Neutrophil (primary cell): ENCODE results near the gene EPN3.
A peak's percentile ranks its signal among the peaks of the same experiment; 100 is the strongest.

ENCODE experiments used
- H3K27ac ChIP-seq: fragments of 200-600 bp; sonication (generic); 2 replicates; pipeline ENCODE4 v1.5.1; 2016; ENCODE audit warnings: mild to moderate bottlenecking, moderate library complexity
- H3K27me3 ChIP-seq: fragments of 200-600 bp; sonication (generic); 2 replicates; pipeline ENCODE4 v1.6.0; 2016; ENCODE audit warnings: mild to moderate bottlenecking
- H3K36me3 ChIP-seq: fragments of 200-600 bp; sonication (generic); 2 replicates; pipeline ENCODE4 v1.5.1; 2017
- H3K4me1 ChIP-seq, 2 experiments: fragments of 200-600 bp in 1 of 2; sonication (generic) in 1 of 2; 1 replicate in 1 of 2; 2 replicates in 1 of 2; pipeline versions ENCODE4 v1.5.1 to v1.6.1; 2013 to 2016; ENCODE audit warnings: low read depth in 1 of 2, low read length in 1 of 2, mild to moderate bottlenecking in 1 of 2, moderate library complexity in 1 of 2; ENCODE audit not compliant: control insufficient read depth in 1 of 2, insufficient read depth in 1 of 2
- H3K4me3 ChIP-seq, 2 experiments: fragments of 200-600 bp in 1 of 2; sonication (generic) in 1 of 2; 1 replicate in 1 of 2; 2 replicates in 1 of 2; pipeline ENCODE4 v1.5.1; 2013 to 2016; ENCODE audit warnings: low read depth in 1 of 2, low read length in 1 of 2, mild to moderate bottlenecking in 1 of 2, moderate library complexity in 1 of 2
- H3K9me3 ChIP-seq: fragments of 200-600 bp; sonication (generic); 2 replicates; pipeline ENCODE4 v1.5.1; 2016
- CTCF ChIP-seq: fragments of 200-600 bp; sonication (generic); IDR thresholded peaks from 2 replicates; pipeline ENCODE4 v1.5.1; 2016; ENCODE audit warnings: antibody characterized with exemption

The EPN3 gene

DNA sequence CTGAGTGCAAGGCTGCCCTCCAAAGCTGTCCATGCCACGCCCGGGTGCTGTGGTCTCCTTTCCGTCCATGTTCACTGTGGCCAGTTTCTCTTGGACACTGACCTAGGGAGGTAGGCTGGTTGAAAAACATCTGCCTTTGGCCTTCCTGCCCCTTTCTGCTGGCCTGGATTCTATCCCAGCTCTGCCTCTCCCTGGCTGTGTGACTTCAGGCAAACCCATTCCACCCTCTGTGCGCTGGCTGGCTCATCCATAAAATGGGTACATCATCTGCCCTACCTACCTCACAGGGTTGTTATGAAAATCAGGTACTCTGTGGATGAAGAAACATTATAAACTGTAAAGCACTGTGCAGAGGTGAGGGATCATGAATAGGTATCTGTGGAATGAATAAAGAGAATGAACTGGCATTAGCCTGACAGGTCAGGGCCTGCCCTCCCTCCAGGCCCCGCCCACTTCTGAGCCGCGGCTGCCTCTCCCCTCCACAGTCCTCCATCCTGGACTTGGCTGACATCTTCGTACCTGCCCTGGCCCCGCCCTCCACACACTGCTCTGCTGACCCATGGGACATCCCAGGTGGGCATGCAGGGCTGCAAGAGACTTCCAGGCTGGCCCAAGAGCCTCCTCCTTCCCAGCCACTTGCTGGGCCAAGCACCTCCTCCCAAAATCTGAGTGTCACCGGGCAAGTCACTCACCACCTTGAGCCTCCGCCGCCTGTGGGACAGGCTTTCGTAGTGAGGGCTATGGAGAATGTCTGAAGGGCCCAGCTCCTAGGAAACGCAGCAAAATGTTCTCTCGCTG lies 7.4 kb downstream of the EPN3 start:
- Histone ChIP-seq H3K4me1 (peaks cover 6 to 12% of the 10 kb centered on the region in 2 experiments), H3K27me3 (peaks cover 33% of the 10 kb centered on the region), H3K27ac (no peak overlapping the region), H3K36me3 (no peaks in the 10 kb centered on the region), H3K9me3 (no peaks in the 10 kb centered on the region), H3K4me3 (no peak overlapping the region)
- no peak for TF ChIP-seq CTCF

DNA sequence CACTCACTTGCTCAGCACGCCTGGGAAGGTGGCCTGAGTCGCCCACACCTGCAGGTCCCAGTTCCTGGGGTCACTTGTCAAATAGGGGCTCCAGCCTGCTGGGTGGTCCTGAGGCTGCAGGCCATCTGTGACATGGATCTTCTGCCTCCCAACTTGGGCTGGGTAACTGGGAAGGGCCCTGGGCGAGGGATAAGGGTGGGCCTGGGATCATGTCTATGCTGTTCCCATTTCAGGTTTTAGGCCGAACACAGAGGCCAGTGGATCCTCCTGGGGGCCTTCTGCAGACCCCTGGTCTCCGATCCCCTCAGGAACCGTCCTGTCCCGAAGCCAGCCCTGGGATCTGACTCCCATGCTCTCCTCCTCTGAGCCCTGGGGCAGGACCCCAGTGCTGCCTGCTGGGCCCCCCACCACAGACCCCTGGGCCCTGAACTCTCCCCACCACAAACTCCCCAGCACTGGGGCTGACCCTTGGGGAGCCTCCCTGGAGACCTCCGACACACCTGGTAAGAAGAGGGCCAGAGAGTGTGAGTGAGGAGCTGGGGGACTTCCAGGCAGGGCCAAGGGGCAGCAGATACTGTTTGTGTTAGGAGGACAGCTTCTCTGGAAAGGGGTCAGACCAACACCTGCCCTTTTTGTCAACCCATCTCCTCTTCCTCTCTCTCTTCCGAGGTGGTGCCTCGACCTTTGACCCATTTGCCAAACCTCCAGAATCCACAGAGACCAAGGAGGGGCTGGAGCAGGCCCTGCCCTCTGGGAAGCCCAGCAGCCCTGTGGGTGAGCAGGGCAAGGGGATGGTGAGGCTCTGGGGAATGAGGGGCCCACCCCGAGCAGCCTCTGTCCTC lies 8.2 kb downstream of the EPN3 start:
- Histone ChIP-seq H3K4me1 (peaks cover 6 to 12% of the 10 kb centered on the region in 2 experiments), H3K36me3 (no peaks in the 10 kb centered on the region), H3K4me3 (peak overlapping the region in 1 of 2 experiments; percentile 87), H3K9me3 (no peaks in the 10 kb centered on the region), H3K27me3 (peaks cover 33% of the 10 kb centered on the region), H3K27ac (no peak overlapping the region)
- no peak for TF ChIP-seq CTCF

DNA sequence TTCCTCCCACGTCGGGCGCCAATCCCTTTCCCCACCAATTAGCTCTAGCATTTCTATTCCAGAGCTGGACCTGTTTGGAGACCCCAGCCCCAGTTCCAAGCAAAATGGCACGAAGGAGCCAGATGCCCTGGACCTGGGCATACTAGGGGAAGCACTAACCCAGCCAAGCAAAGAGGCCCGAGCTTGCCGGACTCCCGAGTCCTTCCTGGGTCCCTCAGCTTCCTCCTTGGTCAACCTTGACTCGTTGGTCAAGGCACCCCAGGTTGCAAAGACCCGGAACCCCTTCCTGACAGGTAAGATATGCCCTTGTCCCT lies 8.8 kb downstream of the EPN3 start:
- Histone ChIP-seq H3K27ac (no peak overlapping the region), H3K4me1 (peaks cover 6 to 12% of the 10 kb centered on the region in 2 experiments), H3K27me3 (peaks cover 33% of the 10 kb centered on the region), H3K4me3 (peak overlapping the region; percentile 78 to 87), H3K36me3 (no peaks in the 10 kb centered on the region), H3K9me3 (no peaks in the 10 kb centered on the region)
- no peak for TF ChIP-seq CTCF

DNA sequence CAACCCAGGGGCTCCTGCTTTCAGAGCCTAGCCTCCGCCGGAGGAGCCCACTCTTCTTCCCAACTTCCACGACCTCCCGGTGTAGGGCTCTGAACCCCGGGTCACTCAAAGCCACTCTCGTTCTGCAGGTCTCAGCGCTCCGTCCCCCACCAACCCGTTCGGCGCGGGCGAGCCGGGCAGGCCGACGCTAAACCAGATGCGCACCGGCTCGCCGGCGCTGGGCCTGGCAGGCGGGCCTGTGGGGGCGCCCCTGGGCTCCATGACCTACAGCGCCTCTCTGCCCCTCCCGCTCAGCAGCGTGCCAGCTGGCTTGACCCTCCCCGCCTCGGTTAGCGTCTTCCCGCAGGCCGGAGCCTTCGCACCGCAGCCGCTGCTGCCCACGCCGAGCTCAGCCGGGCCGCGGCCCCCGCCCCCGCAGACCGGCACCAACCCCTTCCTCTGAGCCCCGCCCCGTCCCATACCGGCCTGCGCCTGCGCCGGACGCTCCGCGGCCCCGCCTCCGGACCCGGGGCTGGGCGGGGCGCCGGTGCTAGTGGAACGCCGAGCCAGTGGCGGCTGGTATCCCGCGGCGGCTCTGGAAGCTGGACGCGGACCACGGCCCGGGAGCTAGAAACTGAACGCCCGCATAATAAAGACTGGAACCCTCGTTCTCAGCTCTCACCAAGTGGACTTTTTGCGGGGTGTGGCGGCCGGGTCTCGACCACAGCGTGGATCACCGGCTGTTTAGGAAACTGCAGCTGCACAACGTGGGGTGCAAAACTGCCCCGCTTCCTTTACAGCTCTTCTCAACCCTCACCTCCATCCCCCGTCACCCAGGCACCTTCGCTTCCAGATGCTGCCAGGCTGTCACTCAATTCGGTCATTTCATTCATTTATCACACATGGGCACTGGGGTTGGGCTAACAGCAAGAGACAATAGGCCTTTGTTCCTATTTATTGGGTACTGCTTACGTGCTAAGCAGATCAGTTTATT lies 9.5 kb downstream of the EPN3 start:
- H3K27ac ChIP-seq = peak overlapping the region; percentile 40
- H3K27me3 ChIP-seq = peaks cover 39% of the 10 kb centered on the region
- TF ChIP-seq CTCF = peak; percentile 33
- peaks cover 12 to 17% of the 10 kb centered on the region in 2 experiments for H3K4me1 ChIP-seq
- no peaks in the 10 kb centered on the region for H3K9me3 ChIP-seq
- H3K36me3 ChIP-seq = no peaks in the 10 kb centered on the region
- H3K4me3 ChIP-seq = peak overlapping the region; percentile 78 to 87
